ENCODE results near the gene SNX5.

DNA sequence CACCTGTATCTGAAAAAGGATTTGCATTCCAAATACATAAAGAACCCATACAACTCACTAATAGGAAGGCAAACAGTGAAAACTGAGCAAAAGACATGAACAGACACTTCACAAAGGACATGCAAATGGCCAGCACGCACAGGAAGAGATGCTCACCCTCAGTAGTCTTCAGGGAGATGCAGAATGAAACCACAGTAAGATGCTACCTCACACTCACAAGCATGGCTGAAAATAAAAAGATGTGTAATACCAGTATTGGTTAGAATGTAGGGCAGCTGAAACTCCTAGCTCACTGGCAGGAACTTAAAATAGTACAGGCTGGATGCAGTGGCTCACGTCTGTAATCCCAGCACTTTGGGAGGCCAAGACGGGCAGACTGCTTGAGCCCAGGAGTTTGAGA, 64.6 kb downstream of the SNX5 start:
- no peak for TF ChIP-seq CTCF (conservative IDR thresholded peaks at IDR 0.05; ENCODE audit: low read depth, low read length)
- TF ChIP-seq EZH2 (IDR thresholded peaks at IDR 0.05; ENCODE audit: borderline replicate concordance, low read depth, low read length, poor library complexity, severe bottlenecking), result no peak
